H1 (cell line): ENCODE measurements around the gene CHD3. TPM values are rescaled to one million over a fixed set of nuclear protein-coding genes. Genes with fewer than 3 reads are reported as not detected.

Experiments
- CTCF ChIA-PET: fragments of 300-600 bp; sonication (Branson Sonifier 250); formaldehyde crosslinking; loops from one replicate; lab custom pipeline; 2021; ENCODE audit not compliant: partially characterized antibody; lab: Charles Lee
- POLR2A ChIA-PET: fragments of 300-600 bp; sonication (Branson Sonifier 250); formaldehyde crosslinking; loops from one replicate; lab custom pipeline; 2021; ENCODE audit warnings: inconsistent platforms; ENCODE audit not compliant: partially characterized antibody; lab: Charles Lee
- DNase-seq, 2 experiments: peaks; one replicate each; pipeline versions ENCODE4 v3.0.0 to v3.0.0-alpha.2; 2010 to 2022; ENCODE audit warnings: low spot score in 2 of 2, low read depth in 1 of 2, mixed read lengths in 1 of 2
- FAIRE-seq: peaks from 2 replicates; lab custom pipeline; 2011; peaks lifted over from hg19 to GRCh38; lab: Jason Lieb, UNC
- H2AFZ ChIP-seq: 2 replicates; pipeline ENCODE4 v1.8.1; 2012; ENCODE audit warnings: low read length, inconsistent platforms
- H2AK5ac ChIP-seq: 2 replicates; pipeline ENCODE4 v1.6.1; 2013; ENCODE audit warnings: low read depth, low read length
- H2BK120ac ChIP-seq: replicated peaks from 2 replicates; pipeline ENCODE3; 2013; ENCODE audit warnings: low read depth, low read length, inconsistent platforms
- H2BK12ac ChIP-seq: 2 replicates; pipeline ENCODE4 v1.6.1; 2013; ENCODE audit warnings: low read depth, low read length
- H2BK15ac ChIP-seq: 2 replicates; pipeline ENCODE4 v1.6.1; 2013; ENCODE audit warnings: low read length
- H2BK20ac ChIP-seq: 2 replicates; pipeline ENCODE4 v1.6.1; 2013; ENCODE audit warnings: low read length
- H2BK5ac ChIP-seq: 2 replicates; pipeline ENCODE4 v1.6.1; 2013; ENCODE audit warnings: low read depth, low read length
- H3K14ac ChIP-seq: 2 replicates; pipeline ENCODE4 v1.6.1; 2013; ENCODE audit warnings: inconsistent platforms; ENCODE audit not compliant: insufficient read length
- H3K18ac ChIP-seq: 2 replicates; pipeline ENCODE4 v1.6.1; 2013; ENCODE audit warnings: low read length; ENCODE audit errors: extremely low read depth
- H3K23ac ChIP-seq: 2 replicates; pipeline ENCODE4 v1.6.1; 2013; ENCODE audit warnings: inconsistent platforms; ENCODE audit not compliant: insufficient read length
- H3K23me2 ChIP-seq: 2 replicates; pipeline ENCODE4 v1.6.1; 2013; ENCODE audit warnings: low read depth, low read length
- H3K27ac ChIP-seq: 2 replicates; pipeline ENCODE4 v1.6.1; 2011; ENCODE audit warnings: low read depth, low read length, inconsistent platforms
- H3K27me3 ChIP-seq, 4 experiments: replicated peaks in 1 of 4; 1 replicate in 1 of 4; 2 replicates in 3 of 4; pipeline versions ENCODE4 v1.6.1 to v1.8.1; 2011 to 2013; ENCODE audit warnings: low read length in 3 of 4, mild to moderate bottlenecking in 3 of 4, inconsistent platforms in 2 of 4, mixed read lengths in 2 of 4, moderate library complexity in 1 of 4; ENCODE audit not compliant: control insufficient read depth in 3 of 4, insufficient read depth in 3 of 4; ENCODE audit errors: extremely low read depth in 1 of 4
- H3K36me3 ChIP-seq, 4 experiments: 2 replicates each; pipeline versions ENCODE4 v1.6.1 to v1.8.1; 2011 to 2013; ENCODE audit warnings: mild to moderate bottlenecking in 4 of 4, low read length in 3 of 4, moderate library complexity in 2 of 4, control low read depth in 1 of 4, inconsistent platforms in 1 of 4; ENCODE audit not compliant: insufficient read depth in 4 of 4, control insufficient read depth in 2 of 4
- H3K4ac ChIP-seq: replicated peaks from 2 replicates; pipeline ENCODE3; 2013; ENCODE audit warnings: low read length, low read depth, mixed read lengths, inconsistent platforms; ENCODE audit not compliant: insufficient read length
- H3K4me1 ChIP-seq, 4 experiments: replicated peaks in 1 of 4; 1 replicate in 1 of 4; 2 replicates in 3 of 4; pipeline versions ENCODE4 v1.6.1 to v1.8.1; 2011 to 2013; ENCODE audit warnings: low read length in 3 of 4, inconsistent platforms in 2 of 4, mixed read lengths in 1 of 4; ENCODE audit not compliant: insufficient read depth in 4 of 4, control insufficient read depth in 3 of 4
- H3K4me2 ChIP-seq, 2 experiments: 2 replicates each; pipeline versions ENCODE4 v1.6.1 to v1.8.1; 2011 to 2013; ENCODE audit warnings: low read depth in 2 of 2, low read length in 2 of 2, control low read depth in 1 of 2, inconsistent platforms in 1 of 2, mild to moderate bottlenecking in 1 of 2; ENCODE audit not compliant: insufficient read depth in 1 of 2
- H3K4me3 ChIP-seq, 4 experiments: fragments of 200-600, 300-600 bp in 1 of 4; sonication (generic), shearing (Covaris generic), sonication (Bioruptor Twin) in 1 of 4; 2 replicates each; pipeline versions ENCODE4 v1.5.1 to v1.8.1; 2011 to 2016; ENCODE audit warnings: low read length in 4 of 4, low read depth in 3 of 4, control low read depth in 2 of 4, inconsistent platforms in 2 of 4, mild to moderate bottlenecking in 2 of 4, mixed read lengths in 1 of 4, moderate library complexity in 1 of 4; ENCODE audit not compliant: insufficient read depth in 2 of 4; ENCODE audit errors: extremely low read depth in 1 of 4
- H3K56ac ChIP-seq: replicated peaks from 2 replicates; pipeline ENCODE3; 2013; ENCODE audit warnings: low read depth, mild to moderate bottlenecking, mixed read lengths, low read length, inconsistent platforms; ENCODE audit not compliant: insufficient read length
- H3K79me1 ChIP-seq: 2 replicates; pipeline ENCODE4 v1.6.1; 2013; ENCODE audit warnings: low read depth, low read length, control low read depth
- H3K79me2 ChIP-seq, 2 experiments: 2 replicates each; pipeline versions ENCODE4 v1.6.1 to v1.8.1; 2012 to 2013; ENCODE audit warnings: low read length in 2 of 2, mild to moderate bottlenecking in 2 of 2, inconsistent platforms in 1 of 2; ENCODE audit not compliant: insufficient read depth in 2 of 2, control insufficient read depth in 1 of 2
- H3K9ac ChIP-seq, 4 experiments: replicated peaks in 1 of 4; 1 replicate in 1 of 4; 2 replicates in 3 of 4; pipeline versions ENCODE4 v1.6.1 to v1.8.1; 2011 to 2013; ENCODE audit warnings: low read depth in 3 of 4, low read length in 3 of 4, control low read depth in 2 of 4, mild to moderate bottlenecking in 2 of 4, moderate library complexity in 2 of 4, inconsistent platforms in 1 of 4; ENCODE audit errors: extremely low read depth in 1 of 4
- H3K9me3 ChIP-seq, 2 experiments: 2 replicates each; pipeline versions ENCODE4 v1.6.1 to v1.8.1; 2012 to 2013; ENCODE audit warnings: mild to moderate bottlenecking in 2 of 2, moderate library complexity in 2 of 2, control low read depth in 1 of 2, inconsistent platforms in 1 of 2, low read depth in 1 of 2, low read length in 1 of 2, mixed read lengths in 1 of 2; ENCODE audit not compliant: insufficient read depth in 2 of 2
- H4K20me1 ChIP-seq, 2 experiments: replicated peaks in 1 of 2; 2 replicates each; pipeline versions ENCODE3 to v1.8.1; 2011 to 2013; ENCODE audit warnings: inconsistent platforms in 2 of 2, low read length in 2 of 2, mild to moderate bottlenecking in 1 of 2; ENCODE audit not compliant: insufficient read depth in 2 of 2, control insufficient read depth in 1 of 2
- H4K5ac ChIP-seq: 2 replicates; pipeline ENCODE4 v1.6.1; 2013; ENCODE audit warnings: low read length, low read depth, mixed read lengths, inconsistent platforms; ENCODE audit not compliant: insufficient read length
- H4K8ac ChIP-seq: 2 replicates; pipeline ENCODE4 v1.8.0; 2013; ENCODE audit warnings: mild to moderate bottlenecking, moderate library complexity, low read length, inconsistent platforms; ENCODE audit not compliant: insufficient read depth; ENCODE audit errors: extremely low read depth
- H4K91ac ChIP-seq: replicated peaks from 2 replicates; pipeline ENCODE3; 2013; ENCODE audit warnings: low read length, mixed read lengths, inconsistent platforms; ENCODE audit not compliant: insufficient read length
- E2F6 ChIP-seq: IDR thresholded peaks from 2 replicates; pipeline ENCODE4 v1.6.1; 2012; ENCODE audit warnings: inconsistent platforms
- EZH2 ChIP-seq: fragments of 200-600 bp; sonication (generic); IDR thresholded peaks from 2 replicates; pipeline ENCODE4 v1.7.1; 2012; ENCODE audit warnings: low read depth, mild to moderate bottlenecking, moderate library complexity, low read length, inconsistent platforms; ENCODE audit not compliant: severe bottlenecking
- GABPA ChIP-seq: IDR thresholded peaks from 2 replicates; pipeline ENCODE4 v1.6.1; 2011; ENCODE audit warnings: mild to moderate bottlenecking, low read length, moderate library complexity, borderline replicate concordance; ENCODE audit not compliant: insufficient read depth
- KDM4A ChIP-seq: IDR thresholded peaks from one replicate; pipeline ENCODE4 v1.7.1; 2012; ENCODE audit warnings: low read depth, mild to moderate bottlenecking, moderate library complexity, low read length, inconsistent platforms; ENCODE audit not compliant: severe bottlenecking
- WGBS, 2 experiments: shearing (Covaris generic) in 1 of 2; methylation state at CpG; one replicate each; pipeline versions ENCODE4 v1.1.6 to v1.1.7; 2013 to 2015; ENCODE audit warnings: low lambda C conversion rate in 2 of 2, mixed read lengths in 2 of 2, inconsistent platforms in 1 of 2, low coverage in 1 of 2, missing lambda C conversion rate in 1 of 2; ENCODE audit not compliant: insufficient replicate concordance in 2 of 2, insufficient coverage in 1 of 2, insufficient read length in 1 of 2; ENCODE audit errors: extremely low coverage in 1 of 2, missing lambda C conversion rate in 1 of 2; 5-methylcytosine and 5-hydroxymethylcytosine counted together
- polyA plus RNA-seq, 7 experiments: library from polyadenylated mRNA; depleted of rRNA in 3 of 7; stranded (reverse) in 5 of 7; unstranded in 2 of 7; fragments of >200 nt in 5 of 7; fragments of 200-250 nt in 2 of 7; gene quantifications; 1 replicate in 5 of 7; 2 replicates in 1 of 7; 4 replicates in 1 of 7; pipeline versions ENCODE4 v1.2.1 to v1.2.3, GENCODE V29; 2011 to 2013; ENCODE audit warnings: missing spikeins in 2 of 7, mixed read lengths in 2 of 7
- total RNA-seq: library from RNA; stranded (reverse); fragmentation: NEBNext Ultra II Directional; extraction: Animal tissue kit (Norgen Biotek cat#: 25700); gene quantifications from 2 replicates; pipeline ENCODE4 v1.2.1, GENCODE V29; 2021

Gene CHD3
- total and polyA plus RNA-seq, 2 of the 8 experiments (the other 6 are each of a cell fraction or from before 2014, with no cell fraction given), result 12.3 to 12.9 TPM

DNA sequence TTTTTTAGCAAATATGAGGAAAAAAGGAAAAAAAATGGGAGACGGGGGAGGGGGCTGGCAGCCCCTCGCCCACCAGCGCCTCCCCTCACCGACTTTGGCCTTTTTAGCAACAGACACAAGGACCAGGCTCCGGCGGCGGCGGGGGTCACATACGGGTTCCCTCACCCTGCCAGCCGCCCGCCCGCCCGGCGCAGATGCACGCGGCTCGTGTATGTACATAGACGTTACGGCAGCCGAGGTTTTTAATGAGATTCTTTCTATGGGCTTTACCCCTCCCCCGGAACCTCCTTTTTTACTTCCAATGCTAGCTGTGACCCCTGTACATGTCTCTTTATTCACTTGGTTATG lies 34.9 kb upstream of the CHD3 start:
- Histone ChIP-seq H3K36me3 (peaks cover 0 to 4% (median 0%) of the 10 kb centered on the region in 4 experiments; a peak in 3 of 8 replicates), H2BK12ac (no peak overlapping the region), H2AK5ac (no peak overlapping the region), H3K4me3 (peak overlapping the region; percentile 3 to 84 (median 26); a peak in 5 of 8 replicates), H3K9ac (no peak overlapping the region), H2AFZ (no peak overlapping the region), H3K23ac (no peak overlapping the region), H4K8ac (no peak overlapping the region), H3K4me1 (peaks cover 0 to 40% (median 33%) of the 10 kb centered on the region in 4 experiments; a peak in 6 of 7 replicates), H4K91ac (no peak overlapping the region), H3K79me1 (no peaks in the 10 kb centered on the region), H2BK5ac (no peak overlapping the region), H3K4me2 (peak overlapping the region; percentile 74 to 97), H4K20me1 (peaks cover 0 to 23% of the 10 kb centered on the region in 2 experiments), H3K14ac (no peak overlapping the region), H3K18ac (no peak overlapping the region), H2BK20ac (no peak overlapping the region), H3K79me2 (no peaks in the 10 kb centered on the region), H3K27me3 (peaks cover 32 to 53% (median 49%) of the 10 kb centered on the region in 4 experiments), H3K56ac (no peak overlapping the region), H3K4ac (no peak overlapping the region), H4K5ac (no peak overlapping the region), H3K27ac (no peak overlapping the region), H3K23me2 (peaks cover 25% of the 10 kb centered on the region), H2BK120ac (no peak overlapping the region), H3K9me3 (no peaks in the 10 kb centered on the region), H2BK15ac (no peak overlapping the region)
- DNase-seq, result peak in 1 of 2 experiments; percentile 63
- WGBS, 2 experiments, result 3% methylated on average over 18 of the region's 21 CpGs; no CpG with 5 or more reads in 1 of the 2 experiments
- ChIA-PET CTCF (interaction anchor here (0.7 kb wide), 1 partner anchor 110 kb away, joined by 3 read pairs; no protein-coding TSS in a partner anchor), POLR2A (interaction anchor here (0.6 to 2.2 kb wide), 4 partner anchors 8 to 227 kb away, joined by 3 to 18 read pairs (median 4); no protein-coding TSS in a partner anchor)
- no peak for FAIRE-seq
- TF ChIP-seq GABPA (no peak), KDM4A (peak; percentile 8), EZH2 (peak; percentile 7), E2F6 (peak; percentile 74)
